Parathyroid adenoma (tissue), 2 donors: Measurements from ENCODE around the gene EPB41.
"Not testable (repeated sequence)": the region's sequence is repeated elsewhere in the genome, so short reads cannot be mapped to it uniquely, and the experiment has no call there.

Source experiments
- H2AFZ ChIP-seq: fragments of 300-600 bp; sonication (generic); one replicate; pipeline ENCODE4 v1.7.0; 2017; ENCODE audit warnings: antibody characterized with exemption, mild to moderate bottlenecking
- H3K27ac ChIP-seq: fragments of 300-600 bp; sonication (generic); one replicate; pipeline ENCODE4 v1.7.0; 2017
- H3K27me3 ChIP-seq: fragments of 300-600 bp; sonication (generic); one replicate; pipeline ENCODE4 v1.7.0; 2017; ENCODE audit warnings: low read length; ENCODE audit not compliant: control insufficient read depth, insufficient read depth
- H3K36me3 ChIP-seq: fragments of 300-600 bp; sonication (generic); one replicate; pipeline ENCODE4 v1.7.0; 2017; ENCODE audit warnings: low read length; ENCODE audit not compliant: control insufficient read depth, insufficient read depth
- H3K4me1 ChIP-seq: fragments of 300-600 bp; sonication (generic); one replicate; pipeline ENCODE4 v1.7.0; 2017; ENCODE audit warnings: control low read depth
- H3K4me2 ChIP-seq: fragments of 300-600 bp; sonication (generic); one replicate; pipeline ENCODE4 v1.7.0; 2017; ENCODE audit warnings: low read length
- H3K4me3 ChIP-seq: fragments of 300-600 bp; sonication (generic); one replicate; pipeline ENCODE4 v1.7.0; 2017; ENCODE audit warnings: low read depth, low read length
- H3K79me2 ChIP-seq: fragments of 300-600 bp; sonication (generic); one replicate; pipeline ENCODE4 v1.7.0; 2017; ENCODE audit warnings: control low read depth
- H3K9ac ChIP-seq: fragments of 300-600 bp; sonication (generic); one replicate; pipeline ENCODE4 v1.7.0; 2017; ENCODE audit warnings: mild to moderate bottlenecking
- H3K9me3 ChIP-seq: fragments of 300-600 bp; sonication (generic); one replicate; pipeline ENCODE4 v1.7.0; 2017; ENCODE audit warnings: low read length; ENCODE audit not compliant: control insufficient read depth
- CTCF ChIP-seq: fragments of 300-600 bp; sonication (generic); IDR thresholded peaks from one replicate; pipeline ENCODE4 v1.7.0; 2017; ENCODE audit warnings: antibody characterized with exemption, mild to moderate bottlenecking
- donor health status: primary hyperparathyroidism.

EPB41 gene

GRCh38 chr1:29084196-29084521 lies 169.8 kb downstream of the EPB41 start:
- Histone ChIP-seq H3K4me2 (no peak overlapping the region), H3K27ac (no peak overlapping the region), H3K9ac (no peak overlapping the region), H2AFZ (no peak overlapping the region), H3K27me3 (no peaks in the 10 kb centered on the region), H3K36me3 (no peaks in the 10 kb centered on the region), H3K9me3 (no peaks in the 10 kb centered on the region), H3K4me1 (no peaks in the 10 kb centered on the region), H3K4me3 (no peak overlapping the region), H3K79me2 (no peaks in the 10 kb centered on the region)
- no peak for TF ChIP-seq CTCF

DNA sequence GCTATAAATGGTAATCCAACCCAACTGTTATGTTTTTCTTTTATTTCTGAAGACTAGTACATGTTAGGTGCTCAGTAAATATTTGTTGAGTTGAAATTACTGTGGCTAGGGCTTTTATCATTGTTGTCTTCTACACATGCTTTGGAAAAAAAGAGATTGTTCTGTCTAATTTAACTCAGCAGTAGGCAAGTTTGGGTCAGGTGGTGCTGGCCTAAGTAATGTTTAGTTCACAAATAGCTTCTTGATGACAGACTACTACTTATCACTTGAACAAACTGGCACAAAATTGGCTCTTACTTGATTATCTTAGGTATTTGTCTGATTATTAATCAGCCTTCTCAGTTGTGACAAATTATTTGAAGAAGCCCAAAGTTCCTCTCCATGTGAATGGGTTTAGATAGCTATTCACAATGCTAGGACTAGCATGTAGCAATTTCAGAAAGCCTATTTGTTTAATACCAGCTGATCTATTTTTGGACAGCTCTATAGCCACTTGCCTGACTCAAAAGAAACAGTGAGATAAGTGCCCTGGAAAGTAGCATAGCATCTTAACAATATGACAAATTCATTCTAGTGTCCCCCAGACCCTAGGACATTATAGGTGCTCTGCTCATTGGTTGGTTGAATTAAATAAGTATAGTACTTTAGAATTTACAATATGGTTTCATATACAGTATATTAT lies 176.7 kb downstream of the EPB41 start:
- Histone ChIP-seq H3K9ac (no peak overlapping the region), H3K79me2 (no peaks in the 10 kb centered on the region), H3K27me3 (no peaks in the 10 kb centered on the region), H3K9me3 (no peaks in the 10 kb centered on the region), H2AFZ (no peak overlapping the region), H3K4me1 (no peaks in the 10 kb centered on the region), H3K4me3 (no peak overlapping the region), H3K4me2 (no peak overlapping the region), H3K36me3 (no peaks in the 10 kb centered on the region), H3K27ac (no peak overlapping the region)
- TF ChIP-seq CTCF = no peak

- not testable (repeated sequence) for H3K4me2 ChIP-seq, H3K27me3 ChIP-seq, H2AFZ ChIP-seq, H3K9me3 ChIP-seq, H3K9ac ChIP-seq, H3K4me1 ChIP-seq, H3K36me3 ChIP-seq, H3K4me3 ChIP-seq, H3K79me2 ChIP-seq, H3K27ac ChIP-seq
Observed at GRCh38 chr1:29092704-29093103, 178.3 kb downstream of the EPB41 start.

- H3K27ac ChIP-seq = no peak overlapping the region
- no peak overlapping the region for H3K4me2 ChIP-seq
- no peaks in the 10 kb centered on the region for H3K36me3 ChIP-seq
- H2AFZ ChIP-seq = no peak overlapping the region
- H3K27me3 ChIP-seq = no peaks in the 10 kb centered on the region
- no peaks in the 10 kb centered on the region for H3K79me2 ChIP-seq
- no peaks in the 10 kb centered on the region for H3K9me3 ChIP-seq
- H3K9ac ChIP-seq = no peak overlapping the region
- H3K4me3 ChIP-seq = no peak overlapping the region
- TF ChIP-seq CTCF = no peak
- no peaks in the 10 kb centered on the region for H3K4me1 ChIP-seq
Observed at GRCh38 chr1:29094433-29094832, 180.1 kb downstream of the EPB41 start.

- no peak overlapping the region for H3K4me3 ChIP-seq
- no peaks in the 10 kb centered on the region for H3K4me1 ChIP-seq
- H3K27ac ChIP-seq = no peak overlapping the region
- no peaks in the 10 kb centered on the region for H3K9me3 ChIP-seq
- H3K79me2 ChIP-seq = no peaks in the 10 kb centered on the region
- no peaks in the 10 kb centered on the region for H3K27me3 ChIP-seq
- H3K36me3 ChIP-seq = no peaks in the 10 kb centered on the region
- no peak overlapping the region for H3K4me2 ChIP-seq
- no peak overlapping the region for H3K9ac ChIP-seq
- no peak overlapping the region for H2AFZ ChIP-seq
- TF ChIP-seq CTCF = no peak
Observed at GRCh38 chr1:29094954-29095353, 180.6 kb downstream of the EPB41 start.
